GM12864 (cell line): ENCODE data around the gene IMPG1.

ENCODE experiments used
- DNase-seq: peaks from one replicate; pipeline ENCODE4 v3.0.0-alpha.2; 2011; ENCODE audit warnings: low read depth
- H3K4me3 ChIP-seq: 2 replicates; pipeline ENCODE4 v1.5.1; 2011; ENCODE audit warnings: mild to moderate bottlenecking, low read depth, low read length, control low read depth
- CTCF ChIP-seq: IDR thresholded peaks from 2 replicates; pipeline ENCODE4 v1.5.1; 2011; ENCODE audit warnings: low read depth, mild to moderate bottlenecking, moderate library complexity, low read length, control low read depth, inconsistent platforms; ENCODE audit errors: missing control alignments

The IMPG1 gene

DNA sequence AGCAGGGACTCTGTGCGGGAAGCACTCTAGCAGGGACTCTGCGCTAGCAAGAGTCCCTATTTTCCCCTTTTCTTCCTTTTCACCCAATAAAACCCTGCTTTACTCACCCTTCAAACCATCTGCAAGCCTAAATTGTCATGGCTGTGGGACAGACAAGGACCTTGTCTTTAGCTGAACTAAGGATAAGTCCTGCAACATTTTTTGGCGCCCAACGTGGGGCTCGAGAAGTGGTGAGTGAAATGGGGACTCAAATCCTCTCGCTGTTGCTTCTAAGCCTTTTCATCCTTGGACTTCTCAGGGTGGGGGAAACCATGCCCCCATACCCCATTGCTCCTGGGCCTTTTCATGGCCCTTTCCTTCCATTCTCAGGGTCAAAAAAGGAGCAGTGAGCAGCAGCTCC lies 46.4 kb downstream of the IMPG1 start:
- TF ChIP-seq CTCF = no peak
- no peak for DNase-seq
- H3K4me3 ChIP-seq = no peak overlapping the region

- no peak for DNase-seq
- no peak overlapping the region for H3K4me3 ChIP-seq
- TF ChIP-seq CTCF = no peak
These were observed 57.6 kb downstream of the IMPG1 start for GRCh38 chr6:76014626-76015530.

GRCh38 chr6:76004202-76004601 lies 68.3 kb downstream of the IMPG1 start:
- no peak for TF ChIP-seq CTCF
- no peak overlapping the region for H3K4me3 ChIP-seq
- no peak for DNase-seq

- DNase-seq = no peak
- TF ChIP-seq CTCF = no peak
These were observed 68.8 kb downstream of the IMPG1 start for GRCh38 chr6:76003686-76004085.

DNA sequence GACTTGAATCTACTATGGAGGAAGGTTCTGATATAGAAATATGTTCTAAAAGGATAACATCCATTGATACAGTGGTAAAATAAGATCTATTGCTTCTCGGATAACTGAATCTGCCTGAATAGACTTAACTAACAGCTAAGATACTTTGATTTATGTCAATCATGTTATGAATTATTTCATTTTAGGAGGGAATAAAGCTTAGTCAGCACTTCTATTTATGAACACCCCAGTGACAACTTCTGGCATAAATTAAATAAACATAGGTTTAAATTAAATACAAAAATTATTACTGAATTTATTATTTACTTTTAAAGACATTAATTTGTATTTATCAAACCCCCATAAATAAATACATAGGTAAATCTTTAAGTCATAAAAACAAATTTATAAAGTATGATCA lies 69.3 kb downstream of the IMPG1 start:
- no peak overlapping the region for H3K4me3 ChIP-seq
- no peak for TF ChIP-seq CTCF
- no peak for DNase-seq

More at GRCh38 chr6:76003686-76004085, 68.8 kb downstream of the IMPG1 start:
- no peak overlapping the region for H3K4me3 ChIP-seq

GRCh38 chr6:76000629-76001028 lies 71.8 kb downstream of the IMPG1 start:
- no peak for TF ChIP-seq CTCF
- no peak overlapping the region for H3K4me3 ChIP-seq
- DNase-seq = no peak

DNA sequence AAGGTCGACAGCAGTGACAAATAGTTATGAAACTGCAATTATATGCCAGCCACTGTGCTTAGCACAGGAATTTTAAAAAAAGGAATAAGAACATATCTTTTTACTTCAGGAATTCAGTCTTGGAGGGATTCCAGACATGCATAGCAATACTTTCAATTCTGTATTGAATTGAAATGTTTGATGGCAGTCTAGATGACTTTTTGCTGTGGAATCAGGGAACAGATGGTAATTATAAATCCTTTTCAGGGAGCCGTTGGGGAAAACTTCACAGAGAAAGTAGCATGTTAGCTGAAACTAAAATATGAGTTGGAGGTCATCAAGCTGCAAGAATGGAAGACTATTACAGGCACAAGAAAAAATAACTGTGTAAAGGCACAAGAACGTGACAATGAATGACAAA lies 74.8 kb downstream of the IMPG1 start:
- H3K4me3 ChIP-seq = no peak overlapping the region
- DNase-seq = no peak
- no peak for TF ChIP-seq CTCF
